ENCODE measurements around the gene CRMP1. TPM values are rescaled to one million over a fixed set of nuclear protein-coding genes. Genes with fewer than 3 reads are reported as not detected.

The CRMP1 gene
- 0.07 and 0.20 TPM in 2 replicates for total RNA-seq (2014; rRNA removed; shearing (Covaris generic))
- 0.08 TPM in 1 of 2 replicates, not detected in the other for polyA plus RNA-seq (2014; cell fraction: nucleus; rRNA removed)

DNA sequence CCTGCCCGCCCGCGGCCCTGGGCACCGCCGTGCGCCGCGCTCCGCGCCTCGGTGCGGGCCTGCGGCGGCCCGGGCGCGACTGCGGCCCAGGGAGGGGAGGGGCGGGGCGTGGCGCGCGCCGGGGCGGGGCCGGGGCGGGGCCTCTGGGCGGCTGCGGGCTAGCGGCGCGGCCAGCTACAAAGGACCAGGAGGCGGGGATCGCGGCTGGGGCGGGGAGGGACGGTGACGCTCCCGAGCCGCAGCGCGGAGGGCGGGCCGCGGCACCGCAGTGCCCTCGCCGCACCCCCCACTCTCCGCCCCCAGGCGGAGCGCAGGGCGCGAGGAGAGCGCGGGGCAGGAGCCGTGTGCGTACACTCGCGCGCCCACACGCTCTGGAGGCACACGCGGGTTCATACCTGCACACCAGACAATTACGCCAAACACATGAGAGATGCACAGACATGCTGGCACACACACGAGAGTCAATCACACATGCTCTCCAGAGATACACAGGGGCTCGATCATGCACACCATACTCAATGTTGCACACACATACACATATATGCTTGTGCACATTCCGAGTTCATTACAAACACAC lies at the start of gene CRMP1:
CRMP1 (minus strand) TSS at position 83 of the 577 bp plus-strand sequence. CDS start 117 bp downstream, outside the sequence.
- peak; percentile 26 for DNase-seq (ENCODE audit: extremely low read depth, low read depth)

DNA sequence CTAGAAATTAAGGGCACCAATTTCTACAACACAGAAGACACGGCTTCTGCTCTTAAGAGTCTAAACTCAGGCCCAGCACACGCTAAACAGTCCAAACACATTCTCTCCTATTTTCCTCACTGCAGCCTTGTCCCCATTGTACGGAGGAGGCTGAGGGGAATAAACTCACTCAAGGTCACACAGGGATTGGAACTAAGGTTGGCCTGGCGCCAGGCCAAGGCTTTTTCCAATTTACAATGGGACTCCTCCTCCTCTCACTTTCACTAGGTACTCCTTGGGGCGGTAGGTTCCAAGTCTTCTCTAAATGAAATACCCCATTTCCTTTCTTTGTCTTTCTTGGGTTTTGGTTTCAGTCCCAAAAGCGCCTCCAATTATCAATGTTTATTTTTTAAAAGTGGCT lies 48.7 kb upstream of the CRMP1 start:
- no peak for DNase-seq (ENCODE audit: extremely low read depth, low read depth)

DNA sequence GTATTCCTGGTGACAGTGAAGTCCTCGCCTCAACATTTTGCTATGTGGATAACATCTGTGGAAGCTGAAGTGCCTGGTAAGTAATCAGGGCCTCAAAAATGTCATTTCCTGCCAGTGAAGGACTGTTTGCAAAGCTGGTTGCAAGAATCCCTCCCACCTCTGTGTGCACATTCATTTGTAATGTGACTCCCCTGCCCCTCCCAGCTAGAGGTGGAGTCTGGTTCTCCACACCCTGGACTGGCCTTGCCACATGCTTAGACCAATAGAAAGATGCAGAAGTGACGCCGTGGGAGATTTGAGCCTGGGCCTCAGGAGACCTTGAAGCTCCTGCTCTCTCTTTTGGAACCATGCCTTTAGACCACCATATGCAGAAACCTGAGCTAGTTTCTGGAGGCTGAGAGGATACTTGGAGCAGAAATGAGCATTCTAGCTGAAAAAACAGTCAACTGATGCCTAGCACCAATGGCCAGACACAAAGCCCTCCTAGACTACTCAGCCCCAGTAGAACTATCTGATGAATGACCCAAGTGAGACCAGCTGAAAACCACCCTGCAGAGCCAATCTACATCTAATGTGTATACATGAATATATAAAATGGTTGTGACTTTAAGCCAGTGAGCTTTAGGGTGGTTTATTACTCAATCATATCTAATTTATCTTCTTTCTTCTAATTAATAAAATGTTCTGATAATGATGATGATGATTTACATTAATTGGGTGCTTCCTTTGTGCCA lies 47.8 kb upstream of the CRMP1 start:
- no peak for DNase-seq (ENCODE audit: extremely low read depth, low read depth)

DNA sequence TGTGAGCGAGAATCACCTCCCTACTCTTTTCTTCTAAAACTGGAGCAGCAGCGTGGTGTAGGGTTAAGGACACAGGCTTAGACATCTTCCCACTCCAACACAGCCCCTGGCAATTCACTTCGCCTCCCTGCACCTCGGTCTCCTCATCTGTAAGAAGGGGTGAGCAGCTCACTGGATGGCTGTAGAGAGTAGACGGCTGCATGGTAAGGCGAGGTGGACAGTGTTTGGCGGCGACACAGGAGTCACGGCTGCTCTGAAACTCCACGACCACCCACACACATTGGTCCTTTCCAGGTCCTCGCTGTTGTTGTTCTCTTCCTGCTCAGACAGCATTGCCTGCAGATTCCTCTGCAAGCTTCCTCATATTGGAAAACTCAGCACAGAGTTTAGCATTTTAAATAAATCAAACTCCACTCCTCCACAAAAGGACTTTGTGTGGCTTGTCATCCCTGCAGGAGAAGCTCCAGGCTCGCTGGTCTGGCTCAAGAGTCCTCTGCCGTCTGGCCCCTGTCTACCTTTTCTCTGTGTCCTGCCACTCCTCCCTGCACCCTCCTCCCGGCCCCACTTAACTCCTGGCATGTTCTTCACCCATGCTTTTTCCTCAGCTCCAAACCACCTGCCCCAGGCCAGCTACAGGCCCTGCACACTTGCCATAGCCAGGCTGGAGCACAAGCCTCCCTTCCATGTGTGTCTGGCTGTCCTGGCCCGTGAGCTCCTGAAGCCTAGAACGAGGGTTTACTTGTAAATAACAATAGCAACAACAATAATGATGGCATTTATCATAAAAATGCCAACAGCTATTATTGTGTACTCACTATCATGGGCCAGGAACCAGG lies 41.3 kb upstream of the CRMP1 start:
- DNase-seq (ENCODE audit: extremely low read depth, low read depth): no peak

DNA sequence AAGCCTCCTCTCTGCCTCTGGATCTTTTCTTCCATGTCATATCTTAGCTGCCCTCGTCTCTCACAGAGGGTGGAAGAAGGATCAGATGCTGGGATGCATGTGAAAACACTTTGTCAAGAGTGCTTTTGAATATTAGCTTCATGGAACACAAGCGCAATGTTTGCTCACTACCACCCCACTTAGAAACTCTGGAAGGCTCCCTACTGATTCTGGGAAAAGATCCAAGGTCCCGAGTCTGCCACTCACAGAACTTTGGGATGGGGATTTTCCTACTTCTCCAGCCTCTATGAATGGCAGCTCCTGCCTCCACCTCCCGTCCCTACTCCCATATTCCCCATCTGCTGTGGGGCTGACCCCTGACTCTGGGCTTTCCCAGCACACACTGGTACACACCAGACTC lies 40.2 kb upstream of the CRMP1 start:
- DNase-seq (ENCODE audit: extremely low read depth, low read depth): no peak

DNA sequence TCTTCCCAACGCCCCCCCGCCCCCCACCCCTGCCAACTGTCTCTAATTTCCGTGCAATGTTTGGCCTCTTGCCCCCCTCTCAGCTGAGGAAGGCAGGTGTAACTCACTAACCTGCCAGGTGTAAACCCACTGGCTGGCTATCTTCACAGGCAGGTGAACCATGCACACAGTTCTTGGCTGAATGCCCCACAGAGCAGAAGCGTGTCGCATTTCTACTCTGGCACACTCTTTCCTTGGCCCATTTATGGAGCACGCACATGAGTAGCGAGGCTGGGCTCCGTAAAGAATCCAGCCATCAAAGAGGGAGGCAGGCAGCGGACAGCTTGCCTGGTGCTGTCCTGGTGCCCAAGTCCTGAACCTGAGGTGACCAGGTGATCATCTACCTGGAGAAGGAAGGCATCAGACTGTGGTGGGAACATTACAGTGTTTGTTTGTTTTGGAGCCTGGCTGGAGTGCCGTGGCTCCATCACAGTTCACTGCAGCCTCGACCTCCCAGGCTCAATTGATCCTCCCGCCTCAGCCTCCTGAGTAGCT lies 39.2 kb upstream of the CRMP1 start:
- no peak for DNase-seq (ENCODE audit: extremely low read depth, low read depth)

DNA sequence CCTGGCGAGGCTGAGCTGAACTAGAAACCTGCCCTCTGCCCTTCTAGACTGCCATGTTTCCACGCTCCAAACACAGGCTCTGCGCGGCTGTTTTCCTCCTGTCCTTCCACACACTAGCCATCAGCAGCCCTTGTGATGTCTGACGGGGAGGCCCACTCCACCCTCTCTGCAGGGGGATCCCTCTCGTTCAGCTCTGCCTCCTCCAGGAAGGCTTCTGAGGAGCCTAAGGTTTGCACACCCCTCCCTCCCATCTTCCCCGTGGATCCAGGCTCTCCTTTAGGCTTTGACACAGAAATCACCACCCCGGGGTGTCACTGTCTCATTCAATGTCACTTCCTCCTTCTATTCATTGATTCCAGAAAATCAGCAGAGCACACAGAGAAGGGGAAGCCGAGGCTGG lies 38.6 kb upstream of the CRMP1 start:
- DNase-seq (ENCODE audit: extremely low read depth, low read depth): no peak

DNA sequence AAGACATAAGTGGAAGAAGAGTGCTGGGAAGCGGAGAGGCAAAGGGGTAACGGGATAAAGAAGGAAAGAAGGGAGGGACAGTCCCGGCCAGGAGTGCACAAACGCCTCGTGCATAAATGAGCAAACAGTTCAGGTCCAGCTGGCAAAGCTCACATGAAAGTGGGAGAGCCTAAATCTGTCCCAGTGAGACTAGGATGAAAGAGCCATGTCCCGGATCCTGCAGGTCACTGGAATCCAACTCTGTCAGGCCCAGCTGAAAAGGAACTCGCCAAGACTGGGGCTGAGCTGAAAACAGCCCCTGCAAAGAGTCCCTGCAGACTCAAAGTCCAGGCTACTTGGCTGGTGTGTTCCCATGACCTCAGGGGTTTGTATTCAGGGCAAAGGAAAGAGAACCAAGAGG lies 38.0 kb upstream of the CRMP1 start:
- DNase-seq (ENCODE audit: extremely low read depth, low read depth): no peak

DNA sequence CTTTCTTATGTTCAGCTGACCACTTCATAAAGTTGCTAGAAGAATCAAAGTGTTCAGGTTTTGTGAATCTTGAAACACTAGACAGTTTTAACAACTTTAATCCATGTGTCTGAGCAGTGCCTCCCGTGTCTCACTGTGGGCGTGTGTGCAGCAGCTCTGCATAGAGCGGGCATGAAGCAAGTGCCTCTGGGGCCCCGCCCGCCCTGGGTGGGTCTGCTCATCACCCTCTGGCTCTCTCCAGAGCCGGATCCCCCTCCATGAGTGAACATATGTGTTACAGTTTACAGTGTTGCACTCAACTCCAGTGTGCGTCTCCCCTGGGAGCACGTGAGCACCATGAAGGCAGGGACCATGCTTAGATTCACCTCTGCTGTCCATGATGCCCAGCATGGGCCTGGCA lies 37.6 kb upstream of the CRMP1 start:
- DNase-seq (ENCODE audit: extremely low read depth, low read depth): no peak

DNA sequence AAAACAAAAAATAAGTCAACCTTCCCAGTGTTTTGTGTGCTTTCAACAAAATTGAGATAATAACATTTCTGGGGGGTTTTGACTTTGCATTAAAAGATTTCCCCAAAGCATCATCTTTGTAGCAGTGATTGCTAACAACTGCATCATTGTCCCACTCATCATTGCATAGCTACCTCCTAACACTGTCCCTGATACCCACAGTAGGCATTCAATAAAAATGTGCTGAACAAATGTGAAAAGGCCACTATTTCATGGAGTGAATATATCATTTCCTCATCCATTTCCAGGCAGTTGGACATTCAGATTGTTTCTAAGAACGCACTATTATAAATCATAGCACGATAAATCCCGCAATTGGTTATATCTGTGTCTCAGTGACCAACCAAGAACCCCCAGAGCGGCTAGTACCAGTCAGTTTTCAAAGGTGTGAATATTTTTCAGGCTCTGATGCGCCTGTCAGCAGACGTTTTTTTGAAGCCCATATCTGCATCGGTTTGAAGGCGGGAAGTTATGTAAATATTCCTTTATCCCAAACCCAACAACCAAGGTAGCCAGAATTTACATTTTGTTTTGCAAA lies 36.0 kb upstream of the CRMP1 start:
- DNase-seq (ENCODE audit: extremely low read depth, low read depth): no peak

DNA sequence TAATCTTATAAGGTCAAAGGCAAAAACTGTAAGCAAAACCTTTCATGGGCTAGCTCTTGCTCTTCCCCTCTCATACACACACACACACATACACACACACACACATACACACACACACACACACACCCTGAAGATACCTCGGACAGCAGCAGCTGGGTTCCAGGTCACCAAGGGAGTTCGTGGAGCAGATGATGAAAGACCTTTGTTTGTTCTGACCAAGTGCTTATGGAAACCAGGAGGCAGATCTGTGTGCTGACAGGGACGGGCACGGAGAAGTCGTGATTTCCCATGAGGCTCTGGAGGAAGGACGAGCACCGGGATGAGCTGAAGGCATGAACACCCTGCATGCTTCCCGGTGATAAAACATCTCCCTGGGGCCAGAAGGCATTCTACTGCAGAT lies 35.4 kb upstream of the CRMP1 start:
- DNase-seq (ENCODE audit: extremely low read depth, low read depth): no peak

DNA sequence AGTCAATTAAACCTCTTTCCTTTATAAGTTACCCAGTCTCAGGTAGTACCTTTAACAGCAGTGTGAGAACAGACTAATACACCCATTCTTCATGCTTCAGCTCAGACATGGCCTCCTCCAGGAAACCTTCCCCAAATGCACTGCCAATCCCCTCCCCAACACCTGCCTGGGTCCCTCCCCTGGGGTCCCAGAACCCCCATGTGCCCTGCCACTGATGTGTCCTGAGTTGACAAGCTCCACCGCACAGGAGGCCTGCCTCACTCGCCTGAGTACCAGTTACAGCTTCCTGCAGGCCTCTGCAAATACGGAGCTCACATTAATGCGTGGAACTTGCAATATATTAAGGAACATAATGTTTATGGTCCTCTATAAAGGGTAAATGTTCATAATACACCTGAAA lies 34.9 kb upstream of the CRMP1 start:
- no peak for DNase-seq (ENCODE audit: extremely low read depth, low read depth)

DNA sequence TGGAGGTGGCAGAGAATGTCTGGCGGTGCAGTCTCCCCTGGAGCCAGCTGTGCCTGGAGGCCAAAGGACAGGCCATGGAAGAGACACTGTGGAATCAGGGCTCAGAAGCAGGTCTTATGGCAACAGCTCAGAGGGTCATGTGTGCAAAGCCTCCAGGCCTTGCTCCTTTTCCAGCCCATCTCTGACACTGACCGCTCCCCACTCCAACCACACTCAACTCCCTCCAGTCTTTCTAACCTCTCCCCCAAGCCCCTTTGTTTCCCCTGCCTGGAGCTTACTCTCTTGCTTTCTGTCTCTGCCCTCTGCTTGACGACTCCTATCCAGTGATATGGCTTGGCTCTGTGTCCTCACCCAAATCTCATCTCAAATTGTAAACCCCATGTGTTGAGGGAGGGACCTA lies 34.2 kb upstream of the CRMP1 start:
- no peak for DNase-seq (ENCODE audit: extremely low read depth, low read depth)

DNA sequence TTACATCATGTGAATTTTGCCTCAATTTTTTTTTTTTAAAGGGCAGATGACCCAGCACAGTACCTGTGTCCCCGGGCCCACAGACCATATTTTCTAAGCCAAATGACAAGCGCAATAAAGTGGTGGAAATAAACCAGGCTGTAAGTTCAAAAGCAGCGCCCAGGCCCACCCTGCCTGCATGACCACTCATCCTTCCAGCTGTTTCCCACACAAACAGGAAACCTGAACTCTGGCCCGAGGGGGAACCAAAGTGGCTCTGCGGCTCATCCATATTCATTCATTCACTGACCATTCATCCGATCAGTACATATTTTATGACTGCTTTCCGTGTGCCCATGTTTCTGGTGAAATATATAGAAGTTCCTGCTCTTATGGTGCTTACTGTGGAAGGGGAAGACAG lies 33.7 kb upstream of the CRMP1 start:
- DNase-seq (ENCODE audit: extremely low read depth, low read depth): no peak

DNA sequence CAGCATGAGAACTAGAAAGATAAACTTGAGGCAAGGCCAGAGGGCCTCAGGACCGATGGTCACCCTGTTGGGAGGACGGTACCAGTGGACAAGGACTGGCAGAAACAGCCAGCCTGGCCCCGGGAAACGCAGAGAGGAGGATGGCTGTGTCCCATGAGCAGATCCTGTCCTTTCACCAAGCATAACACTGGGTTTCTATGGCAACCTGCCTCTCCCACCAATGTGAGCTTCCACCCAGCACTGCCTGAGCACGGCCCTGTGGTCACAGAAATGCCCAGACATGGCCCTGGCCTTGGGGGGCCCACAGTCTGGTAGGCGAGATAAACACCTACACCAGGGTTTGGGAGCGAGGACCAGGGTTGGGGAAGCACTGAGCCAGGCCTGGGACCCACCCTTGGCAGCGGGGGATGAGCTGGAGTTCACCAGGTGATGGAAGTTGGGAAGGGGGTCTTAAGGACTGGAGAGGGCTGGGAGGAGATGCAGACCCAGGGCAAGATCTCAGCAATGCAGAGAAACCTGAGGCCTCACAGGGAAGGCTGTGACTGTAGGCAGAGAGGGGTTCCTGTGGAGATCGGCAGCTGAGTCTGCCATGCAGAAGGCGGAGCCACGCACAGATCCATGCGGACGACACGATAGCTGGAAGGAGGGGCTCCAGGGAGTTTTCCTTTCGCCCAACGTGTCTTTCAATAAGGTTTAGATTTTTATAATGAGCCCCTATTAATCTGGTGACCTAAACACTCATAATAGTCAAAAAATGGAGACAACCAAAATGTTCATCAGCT lies 32.7 kb upstream of the CRMP1 start:
- no peak for DNase-seq (ENCODE audit: extremely low read depth, low read depth)

DNA sequence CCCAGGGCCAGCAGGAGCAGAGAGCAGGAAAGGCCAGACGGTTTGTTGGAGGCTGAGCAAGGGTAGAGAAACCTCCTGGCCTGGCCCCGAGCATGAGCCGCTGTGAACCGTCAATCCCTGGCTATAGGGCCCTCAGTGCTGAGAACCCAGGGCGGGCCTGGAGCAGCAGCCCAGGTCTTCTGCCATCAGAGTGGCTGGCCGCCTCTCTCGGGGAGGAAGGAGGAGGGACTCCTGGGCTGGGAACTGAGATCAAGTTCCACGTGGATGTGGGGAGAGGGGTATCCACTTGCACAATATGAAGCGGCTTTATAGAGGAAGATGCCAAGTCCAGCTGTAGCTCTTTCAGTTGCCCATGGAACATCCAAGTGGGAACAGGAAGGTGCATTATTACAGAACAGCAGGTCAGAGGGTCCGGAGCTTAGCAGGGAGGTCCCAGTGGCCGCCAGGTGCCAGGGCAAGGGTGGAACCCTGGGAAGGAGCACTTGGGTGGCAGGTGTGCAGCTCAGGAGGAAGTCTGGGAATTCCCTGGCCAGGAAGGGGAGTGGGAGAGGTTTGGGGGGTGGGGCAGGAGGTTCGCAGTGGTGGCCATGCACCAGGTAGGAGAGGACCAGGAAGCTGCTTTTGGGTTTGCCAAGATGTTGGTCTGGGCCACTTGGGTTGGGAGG lies 31.7 kb upstream of the CRMP1 start:
- no peak for DNase-seq (ENCODE audit: extremely low read depth, low read depth)

DNA sequence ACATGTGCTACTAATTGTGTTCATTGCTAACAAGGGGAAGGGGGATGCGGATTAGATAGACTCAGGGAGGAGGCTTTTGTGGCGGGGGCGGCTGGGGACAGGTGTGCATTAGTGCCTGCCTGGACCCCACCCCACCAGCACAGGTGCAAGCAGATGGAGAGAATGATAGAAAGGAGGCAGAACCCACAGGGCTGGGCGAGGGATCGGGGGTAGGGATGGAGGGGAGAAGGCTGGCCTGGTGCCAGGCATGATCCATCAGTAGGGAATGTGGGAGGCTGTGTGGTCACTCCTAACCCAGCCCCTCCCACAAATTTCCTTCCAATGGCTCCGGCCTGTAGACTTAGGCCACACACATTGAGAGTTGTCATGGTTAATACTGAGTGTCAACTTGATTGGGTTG lies 30.5 kb upstream of the CRMP1 start:
- DNase-seq (ENCODE audit: extremely low read depth, low read depth): no peak

DNA sequence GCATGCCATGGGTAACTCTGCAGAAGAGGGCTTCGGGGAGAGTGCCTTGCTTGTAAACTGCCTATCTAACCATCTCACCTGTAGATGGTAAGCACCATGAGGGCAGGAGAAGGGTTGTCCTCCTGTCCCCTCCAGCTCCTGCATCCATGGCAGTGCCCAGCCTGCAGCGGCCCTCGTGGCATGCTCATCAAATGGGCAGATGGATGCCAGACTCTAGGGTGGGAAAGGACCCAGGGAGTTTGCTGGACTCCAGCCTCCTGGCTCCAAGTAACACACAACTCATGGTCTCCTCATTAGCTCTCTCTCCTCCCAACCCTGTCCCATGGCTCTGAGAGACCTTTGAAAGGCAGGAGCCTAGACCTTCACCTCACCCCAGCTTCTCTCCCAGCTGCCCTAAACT lies 29.7 kb upstream of the CRMP1 start:
- no peak for DNase-seq (ENCODE audit: extremely low read depth, low read depth)

DNA sequence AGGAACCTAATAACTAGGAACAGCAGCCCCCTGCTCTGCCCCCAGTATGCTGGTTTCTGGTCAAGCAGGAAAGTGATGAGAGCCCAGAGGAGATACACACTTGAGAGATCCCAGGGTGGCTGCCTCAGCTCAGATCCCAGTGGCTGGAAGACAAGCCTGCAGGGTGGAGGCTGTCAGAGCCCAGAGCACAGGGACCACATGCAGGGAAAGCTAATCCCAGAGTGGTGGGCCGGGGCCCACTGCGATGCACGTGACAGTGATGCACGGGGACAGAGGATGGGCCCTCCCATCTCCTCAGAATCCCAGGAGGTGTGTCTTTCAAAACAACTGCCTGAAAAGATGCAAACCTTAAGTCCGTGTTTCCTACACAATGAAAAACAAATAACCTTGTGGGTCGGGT lies 29.1 kb upstream of the CRMP1 start:
- DNase-seq (ENCODE audit: extremely low read depth, low read depth): no peak
